Glomerular visceral epithelial cell (primary cell): ENCODE data around the gene ZFP36.
A peak's percentile ranks its signal among the peaks of the same experiment; 100 is the strongest.
"Not testable (repeated sequence)": the region's sequence is repeated elsewhere in the genome, so short reads cannot be mapped to it uniquely, and the experiment has no call there.

Source experiments
- DNase-seq: peaks from one replicate; pipeline ENCODE4 v3.0.0-alpha.2; 2016; ENCODE audit errors: extremely low spot score

ZFP36 gene

GRCh38 chr19:39445196-39446111, 38.8 kb downstream of the ZFP36 start, which contains the start of gene SUPT5H:
Gene SUPT5H (plus strand): TSS chr19:39445582. CDS start chr19:39445891, 309 bp downstream.
- peak; percentile 98 for DNase-seq

- no peak for DNase-seq
Measured at GRCh38 chr19:39446365-39447084, 39.9 kb downstream of the ZFP36 start.

- DNase-seq, result peak; percentile 72
Measured at GRCh38 chr19:39448271-39448670, 41.6 kb downstream of the ZFP36 start.

- DNase-seq, result no peak
Measured at GRCh38 chr19:39449116-39449797, 42.6 kb downstream of the ZFP36 start.

- DNase-seq, result not testable (repeated sequence)
Measured at GRCh38 chr19:39451257-39451656, 44.6 kb downstream of the ZFP36 start.
